SU-DHL-6 (cell line): ENCODE data around the gene SNED1.
A peak's percentile ranks its signal among the peaks of the same experiment; 100 is the strongest.
"Not testable (repeated sequence)": the region's sequence is repeated elsewhere in the genome, so short reads cannot be mapped to it uniquely, and the experiment has no call there.

Experiments used
- H2AFZ ChIP-seq: fragments of 200-600 bp; sonication (generic); 2 replicates; pipeline ENCODE4 v1.6.1; 2014; ENCODE audit warnings: low read depth, mild to moderate bottlenecking, moderate library complexity, mixed read lengths, antibody characterized with exemption, low read length; ENCODE audit not compliant: severe bottlenecking
- H3F3A ChIP-seq: fragments of 200-600 bp; shearing (Covaris generic); 2 replicates; pipeline ENCODE4 v1.6.0; 2016; ENCODE audit warnings: antibody characterized with exemption, mild to moderate bottlenecking; ENCODE audit not compliant: insufficient read depth
- H3K27ac ChIP-seq: fragments of 200-600 bp; sonication (generic); 2 replicates; pipeline ENCODE4 v1.5.1; 2016; ENCODE audit warnings: low read depth, mild to moderate bottlenecking, low read length, moderate library complexity, mixed read lengths
- H3K27me3 ChIP-seq: fragments of 200-600 bp; sonication (generic), shearing (Covaris generic); 2 replicates; pipeline ENCODE4 v1.6.0; 2014; ENCODE audit warnings: mild to moderate bottlenecking, low read length
- H3K36me3 ChIP-seq: fragments of 200-600 bp; sonication (generic); 2 replicates; pipeline ENCODE4 v1.6.1; 2014; ENCODE audit warnings: mild to moderate bottlenecking, low read length, mixed read lengths
- H3K4me2 ChIP-seq: fragments of 300-600, 200-600 bp; shearing (Covaris generic), sonication (generic); 2 replicates; pipeline ENCODE4 v1.6.0; 2014; ENCODE audit warnings: low read length, low read depth, mild to moderate bottlenecking; ENCODE audit not compliant: poor library complexity, severe bottlenecking
- H3K4me3 ChIP-seq: fragments of 200-600 bp; sonication (generic); 2 replicates; pipeline ENCODE4 v1.5.1; 2014; ENCODE audit warnings: antibody characterized with exemption, low read length, mild to moderate bottlenecking, mixed read lengths; ENCODE audit not compliant: insufficient read depth, poor library complexity, severe bottlenecking
- H3K79me2 ChIP-seq: fragments of 200-600 bp; sonication (generic); 2 replicates; pipeline ENCODE4 v1.6.1; 2014; ENCODE audit warnings: mild to moderate bottlenecking, low read length, moderate library complexity; ENCODE audit not compliant: insufficient read depth
- H3K9ac ChIP-seq: fragments of 200-600 bp; sonication (generic); 2 replicates; pipeline ENCODE4 v1.7.0; 2014; ENCODE audit warnings: mild to moderate bottlenecking, low read length
- H3K9me2 ChIP-seq: fragments of 200-600 bp; sonication (generic); replicated peaks from 2 replicates; pipeline ENCODE4 v1.6.1; 2014; ENCODE audit warnings: low read length; ENCODE audit not compliant: insufficient read depth
- H3K9me3 ChIP-seq: fragments of 200-600 bp; sonication (generic); 2 replicates; pipeline ENCODE4 v1.6.1; 2014; ENCODE audit warnings: low read length, mixed read lengths; ENCODE audit not compliant: insufficient read depth
- H4K20me1 ChIP-seq: fragments of 200-600 bp; sonication (generic); 2 replicates; pipeline ENCODE4 v1.6.1; 2014; ENCODE audit warnings: low read depth, mild to moderate bottlenecking, antibody characterized with exemption, low read length, moderate library complexity, mixed read lengths
- EZH2phosphoT487 ChIP-seq: fragments of 200-600 bp; sonication (generic), shearing (Covaris generic); conservative IDR thresholded peaks from 2 replicates; pipeline ENCODE4 v1.6.1; 2018; ENCODE audit warnings: mild to moderate bottlenecking, antibody characterized with exemption, low read length, moderate library complexity, mixed read lengths
- TF ChIP-seq, protein P1 (sequence below): fragments of 200-600 bp; sonication (generic); IDR thresholded peaks from one replicate; pipeline ENCODE4 v1.5.1; 2017; ENCODE audit warnings: antibody characterized with exemption, mild to moderate bottlenecking, low read length, moderate library complexity; ENCODE audit not compliant: insufficient read depth, poor library complexity, severe bottlenecking

Gene SNED1

DNA sequence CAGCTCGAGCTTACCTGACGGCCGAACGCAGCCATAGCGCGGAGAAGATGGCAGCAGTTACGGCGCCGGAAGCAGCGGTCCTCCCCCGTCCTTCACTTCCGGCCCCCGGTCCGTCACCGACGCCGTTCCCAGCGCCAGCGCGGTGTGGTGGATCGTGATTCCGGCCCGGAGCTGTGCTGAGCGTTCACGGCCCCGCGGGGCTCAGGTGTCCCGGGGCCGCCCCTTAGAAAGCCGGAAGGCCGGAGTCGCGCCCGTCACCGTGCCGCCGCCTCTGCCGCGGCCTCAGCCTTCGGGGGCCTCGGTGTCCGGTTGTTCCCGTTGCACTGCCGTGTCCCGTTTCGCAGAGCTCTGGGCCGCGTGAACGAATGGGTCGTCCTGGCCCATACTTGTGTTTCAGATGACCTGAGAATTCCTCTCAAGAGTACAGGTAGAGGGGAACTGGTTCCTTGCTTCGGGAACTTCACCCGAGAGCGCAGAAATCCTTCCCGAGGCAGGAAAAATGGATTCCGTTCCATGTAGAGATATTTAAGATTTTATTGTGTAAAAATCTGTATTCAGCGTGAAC is 103.9 kb downstream of the SNED1 start, which contains the start of gene MTERF4:
Gene MTERF4, minus strand, starts transcription at position 49 of the 565 bp plus-strand sequence. Its CDS starts 14 bp downstream, at position 35.
- peaks cover 44% of the 10 kb centered on the region for H3K79me2 ChIP-seq

GRCh38 chr2:241103176-241103595 is 104.8 kb downstream of the SNED1 start:
- H3K27ac ChIP-seq, result peak overlapping the region; percentile 69; the same call in 1 of the 2 replicates
- H2AFZ ChIP-seq, result peak overlapping the region; percentile 99
- H3K4me2 ChIP-seq, result peak overlapping the region; percentile 95
- no peaks in the 10 kb centered on the region; the same call in 1 of the 2 replicates for H3F3A ChIP-seq
- no peaks in the 10 kb centered on the region for H3K9me2 ChIP-seq
- peak overlapping the region; percentile 100 for H3K4me3 ChIP-seq
- peaks cover 40% of the 10 kb centered on the region for H3K79me2 ChIP-seq
- no peaks in the 10 kb centered on the region; the same call in 1 of the 2 replicates for H4K20me1 ChIP-seq
- H3K9me3 ChIP-seq, result no peaks in the 10 kb centered on the region
- H3K9ac ChIP-seq, result peak overlapping the region; percentile 98
- TF ChIP-seq, protein P1, sequence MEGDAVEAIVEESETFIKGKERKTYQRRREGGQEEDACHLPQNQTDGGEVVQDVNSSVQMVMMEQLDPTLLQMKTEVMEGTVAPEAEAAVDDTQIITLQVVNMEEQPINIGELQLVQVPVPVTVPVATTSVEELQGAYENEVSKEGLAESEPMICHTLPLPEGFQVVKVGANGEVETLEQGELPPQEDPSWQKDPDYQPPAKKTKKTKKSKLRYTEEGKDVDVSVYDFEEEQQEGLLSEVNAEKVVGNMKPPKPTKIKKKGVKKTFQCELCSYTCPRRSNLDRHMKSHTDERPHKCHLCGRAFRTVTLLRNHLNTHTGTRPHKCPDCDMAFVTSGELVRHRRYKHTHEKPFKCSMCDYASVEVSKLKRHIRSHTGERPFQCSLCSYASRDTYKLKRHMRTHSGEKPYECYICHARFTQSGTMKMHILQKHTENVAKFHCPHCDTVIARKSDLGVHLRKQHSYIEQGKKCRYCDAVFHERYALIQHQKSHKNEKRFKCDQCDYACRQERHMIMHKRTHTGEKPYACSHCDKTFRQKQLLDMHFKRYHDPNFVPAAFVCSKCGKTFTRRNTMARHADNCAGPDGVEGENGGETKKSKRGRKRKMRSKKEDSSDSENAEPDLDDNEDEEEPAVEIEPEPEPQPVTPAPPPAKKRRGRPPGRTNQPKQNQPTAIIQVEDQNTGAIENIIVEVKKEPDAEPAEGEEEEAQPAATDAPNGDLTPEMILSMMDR, result no peak
- TF ChIP-seq EZH2phosphoT487, result no peak
- no peaks in the 10 kb centered on the region for H3K36me3 ChIP-seq
- no peaks in the 10 kb centered on the region for H3K27me3 ChIP-seq

More for the DNA sequence above, 103.9 kb downstream of the SNED1 start, which contains the start of gene MTERF4:
- Histone ChIP-seq H3K4me3 (peak within 1 kb of the TSS; percentile 100), H3K4me2 (peak within 1 kb of the TSS; percentile 95), H2AFZ (peak within 1 kb of the TSS; percentile 99), H3F3A (no peaks in the 10 kb centered on the region; the same call in 1 of the 2 replicates), H3K9ac (peak within 1 kb of the TSS; percentile 98), H3K27ac (peak within 1 kb of the TSS; percentile 69), H3K9me2 (no peaks in the 10 kb centered on the region), H3K27me3 (no peaks in the 10 kb centered on the region), H3K9me3 (no peaks in the 10 kb centered on the region), H4K20me1 (no peaks in the 10 kb centered on the region; the same call in 1 of the 2 replicates), H3K36me3 (no peaks in the 10 kb centered on the region; the same call in 1 of the 2 replicates)
- TF ChIP-seq, protein P1, result no peak
- TF ChIP-seq EZH2phosphoT487, result no peak

- not testable (repeated sequence) for H3K4me2 ChIP-seq, H2AFZ ChIP-seq, H3K9ac ChIP-seq, H3K36me3 ChIP-seq, H3K27ac ChIP-seq, H4K20me1 ChIP-seq, H3K9me3 ChIP-seq, H3K4me3 ChIP-seq, H3F3A ChIP-seq, H3K27me3 ChIP-seq, H3K9me2 ChIP-seq
- H3K79me2 ChIP-seq, result peaks cover 31% of the 10 kb centered on the region
These were observed 106.2 kb downstream of the SNED1 start for GRCh38 chr2:241104611-241105010.

GRCh38 chr2:241105641-241106040 is 107.2 kb downstream of the SNED1 start:
- H2AFZ ChIP-seq, result no peak overlapping the region
- H3K9me3 ChIP-seq, result no peaks in the 10 kb centered on the region
- no peaks in the 10 kb centered on the region; the same call in 1 of the 2 replicates for H4K20me1 ChIP-seq
- H3K36me3 ChIP-seq, result no peaks in the 10 kb centered on the region
- no peaks in the 10 kb centered on the region for H3K9me2 ChIP-seq
- TF ChIP-seq, protein P1, result no peak
- no peak for TF ChIP-seq EZH2phosphoT487
- H3K79me2 ChIP-seq, result peaks cover 21% of the 10 kb centered on the region
- no peaks in the 10 kb centered on the region; the same call in 1 of the 2 replicates for H3F3A ChIP-seq
- no peak overlapping the region for H3K4me2 ChIP-seq
- H3K27ac ChIP-seq, result no peak overlapping the region
- H3K4me3 ChIP-seq, result no peak overlapping the region
- H3K9ac ChIP-seq, result no peak overlapping the region
- no peaks in the 10 kb centered on the region for H3K27me3 ChIP-seq
